LHCN-M2 (cell line): ENCODE results near the gene MFAP5. TPM values are rescaled to one million over a fixed set of nuclear protein-coding genes. Genes with fewer than 3 reads are reported as not detected.

ENCODE experiments used
- DNase-seq: peaks from one replicate; pipeline ENCODE4 v3.0.0-alpha.2; 2012; ENCODE audit warnings: low read depth
- polyA plus RNA-seq: library from polyadenylated mRNA; unstranded; fragments of >200 nt; gene quantifications from one replicate; pipeline ENCODE4 v1.2.1, GENCODE V29; 2012; ENCODE audit warnings: missing spikeins
- total RNA-seq: library from RNA; depleted of rRNA; stranded (reverse); fragments of >200 nt; gene quantifications from 2 replicates; pipeline ENCODE4 v1.2.3, GENCODE V29; 2014; rRNA removed

The MFAP5 gene
- 22.7 and 25.8 TPM in 2 replicates for total RNA-seq
- polyA plus RNA-seq, result 249 TPM

DNA sequence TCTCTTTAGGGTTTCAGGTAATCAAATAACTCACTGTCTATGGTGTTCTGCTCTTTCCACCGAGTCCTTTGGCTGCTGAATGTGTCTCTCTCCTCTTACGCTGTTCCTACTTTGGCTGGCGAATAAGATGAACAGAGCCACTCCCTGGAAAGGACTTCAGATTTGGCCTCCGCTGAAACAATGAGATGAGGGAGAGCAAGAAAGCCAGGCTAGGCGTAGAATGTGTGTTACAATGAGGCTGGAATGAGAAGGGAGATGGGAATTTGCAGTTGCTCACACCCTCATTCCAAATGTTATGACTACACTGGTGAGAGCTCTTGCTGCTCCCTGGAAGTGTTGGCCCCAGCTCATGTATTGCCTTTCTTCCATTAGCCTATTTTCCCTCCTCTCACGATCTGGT lies at the start of gene MFAP5:
MFAP5 (minus strand) TSS at position 234 of the 400 bp plus-strand sequence. CDS start 722 bp downstream, outside the sequence.
- DNase-seq, result peak; percentile 74

- DNase-seq, result peak; percentile 61
Measured at GRCh38 chr12:8709124-8709830, 46.7 kb upstream of the MFAP5 start.

GRCh38 chr12:8702159-8702558 lies 39.5 kb upstream of the MFAP5 start:
- DNase-seq, result no peak

- DNase-seq, result no peak
Measured at GRCh38 chr12:8701046-8701660, 38.5 kb upstream of the MFAP5 start.

DNA sequence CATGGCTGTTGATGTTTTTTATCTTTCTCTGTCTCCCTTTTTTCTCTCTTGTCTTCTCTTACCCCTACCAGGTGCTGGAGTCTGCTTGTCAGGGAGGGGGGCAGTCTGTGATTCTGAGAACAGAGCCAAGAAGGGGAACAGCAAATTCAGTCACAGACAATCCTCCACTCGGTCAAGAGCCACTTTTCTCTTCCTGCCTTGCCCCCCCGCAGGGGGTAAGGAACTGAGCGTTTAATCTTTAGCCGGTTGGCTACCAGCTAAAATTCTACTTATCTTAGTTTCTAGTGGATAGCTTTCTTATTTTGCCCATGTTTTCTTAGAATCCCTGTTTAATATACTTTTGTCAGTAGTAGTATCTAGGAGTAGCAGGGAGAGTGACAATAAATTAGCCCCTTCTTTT lies 37.1 kb upstream of the MFAP5 start:
- DNase-seq, result no peak

DNA sequence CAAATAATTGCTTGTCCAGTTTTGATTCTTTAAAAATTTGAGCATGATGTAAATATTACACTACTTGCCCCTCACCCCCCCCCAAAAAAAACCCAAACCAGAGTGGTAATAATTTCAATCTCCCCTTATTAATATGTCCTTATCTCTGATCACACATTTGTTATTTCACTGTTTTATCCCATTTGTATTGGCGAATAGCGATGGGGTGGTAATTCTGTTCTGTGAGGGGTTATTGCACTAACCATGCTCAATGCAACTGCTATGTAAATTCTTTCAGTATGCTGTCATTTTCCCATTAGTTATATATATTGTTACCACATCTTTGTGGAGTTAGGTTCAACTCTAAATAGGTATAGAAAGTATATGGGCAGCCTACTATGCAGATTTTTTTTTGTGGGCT lies 36.3 kb upstream of the MFAP5 start:
- no peak for DNase-seq

- DNase-seq, result peak; percentile 27
Measured at GRCh38 chr12:8698132-8698851, 35.7 kb upstream of the MFAP5 start.

DNA sequence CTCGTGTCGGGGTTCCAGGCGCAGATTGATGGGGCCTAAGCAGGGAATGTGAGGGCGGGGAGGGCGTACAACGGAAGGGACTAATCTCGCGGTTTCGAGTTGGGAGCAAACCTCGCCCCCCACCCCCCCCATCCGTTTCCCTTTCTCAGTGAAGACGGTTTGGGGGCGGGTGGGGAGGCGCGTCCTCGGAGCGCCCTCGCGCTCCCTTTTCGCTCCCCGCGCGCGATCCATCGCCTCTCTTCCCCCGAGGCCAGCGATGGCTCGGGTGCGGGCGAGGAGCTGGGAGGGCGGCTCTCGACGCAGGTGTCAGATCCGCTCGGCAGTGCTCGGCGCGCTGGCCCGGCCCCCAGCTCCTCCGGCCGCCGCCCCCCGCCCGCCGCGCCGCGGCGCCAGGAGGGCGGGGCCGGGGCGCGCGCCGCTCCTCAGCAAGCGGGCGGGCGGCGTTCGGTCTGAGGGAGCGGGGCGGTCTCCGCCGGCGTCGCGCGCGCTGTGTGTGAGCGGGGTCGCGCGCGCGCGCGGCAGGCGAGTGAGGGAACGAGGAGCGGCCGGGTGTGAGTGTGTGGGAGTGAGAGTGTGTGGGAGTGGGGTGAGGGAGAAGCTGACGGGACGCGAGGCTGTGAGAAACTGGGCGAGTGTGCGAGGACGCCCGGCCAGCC lies 35.0 kb upstream of the MFAP5 start, which contains the start of gene RIMKLB:
RIMKLB (plus strand) TSS at position 516 of the 656 bp plus-strand sequence. CDS start 15,876 bp downstream, outside the sequence.
- DNase-seq, result peak; percentile 65

- DNase-seq, result peak; percentile 23
Measured at GRCh38 chr12:8697120-8697475, 34.5 kb upstream of the MFAP5 start.

DNA sequence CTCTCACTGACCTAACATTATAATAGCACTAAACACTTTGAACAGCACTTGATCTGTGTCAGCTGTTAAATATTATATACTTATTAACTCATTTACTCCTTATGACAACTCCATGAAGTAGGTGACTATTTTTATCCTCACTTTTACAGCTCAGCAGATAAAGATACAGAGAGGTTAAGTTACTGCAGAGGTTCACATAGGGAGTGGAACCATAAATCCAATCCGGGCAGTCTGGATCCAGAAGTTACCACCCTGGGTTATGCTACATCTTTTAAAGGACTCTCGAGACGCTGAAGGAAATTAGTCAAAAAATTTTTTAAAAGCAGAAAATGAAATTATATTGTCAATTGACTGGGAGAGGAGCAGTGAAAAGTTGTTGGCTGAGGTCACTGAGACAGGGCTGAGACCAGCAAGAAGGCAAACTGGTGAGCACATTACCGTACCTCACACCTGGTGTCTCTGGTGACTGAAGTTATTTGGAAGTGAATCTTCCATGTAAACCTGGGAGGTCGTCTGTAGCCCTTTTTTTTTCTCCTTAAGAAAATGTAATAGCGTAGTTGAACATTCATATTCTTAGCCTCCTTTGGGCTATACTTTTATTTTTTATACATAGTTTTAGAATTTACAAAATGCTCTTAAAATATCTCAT lies 33.9 kb upstream of the MFAP5 start:
- DNase-seq, result no peak

DNA sequence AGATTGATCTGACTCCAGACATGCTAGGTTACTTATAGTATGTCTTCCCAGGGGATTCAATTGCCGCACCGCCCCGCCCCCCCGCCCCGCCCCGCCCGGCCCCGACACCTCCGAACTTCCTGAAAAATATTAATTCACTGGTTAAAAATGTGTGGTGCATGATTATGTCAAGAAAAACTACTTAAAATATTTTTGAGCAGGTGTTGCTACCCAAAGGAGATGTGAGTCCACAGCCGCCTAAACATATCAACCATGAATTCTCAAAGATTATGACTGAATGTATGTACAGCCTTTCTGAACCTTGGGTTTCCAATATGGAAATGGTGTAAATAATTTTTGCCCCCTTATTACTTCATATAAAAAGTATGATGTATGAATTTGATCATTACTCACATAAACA lies 32.5 kb upstream of the MFAP5 start:
- DNase-seq, result no peak

DNA sequence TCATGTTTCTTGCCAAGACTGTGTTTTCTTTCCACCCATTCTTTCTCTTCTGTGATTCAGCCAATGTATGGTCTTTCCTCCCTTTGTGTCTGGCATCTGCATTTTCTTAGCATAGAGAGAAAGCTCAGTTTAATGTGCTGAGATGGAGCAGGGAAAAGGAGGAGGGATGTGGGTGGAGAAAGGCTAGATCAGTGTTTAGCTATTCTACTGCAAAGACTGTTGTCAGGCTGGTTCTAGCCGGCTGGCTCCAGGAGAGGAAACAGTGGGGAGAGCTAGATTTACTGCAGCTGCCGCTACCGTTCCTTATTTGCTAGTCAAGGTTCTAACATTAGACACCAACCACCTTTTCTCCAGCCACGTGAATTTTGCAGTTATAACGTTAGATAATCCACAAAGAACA lies 29.9 kb upstream of the MFAP5 start:
- peak; percentile 43 for DNase-seq

DNA sequence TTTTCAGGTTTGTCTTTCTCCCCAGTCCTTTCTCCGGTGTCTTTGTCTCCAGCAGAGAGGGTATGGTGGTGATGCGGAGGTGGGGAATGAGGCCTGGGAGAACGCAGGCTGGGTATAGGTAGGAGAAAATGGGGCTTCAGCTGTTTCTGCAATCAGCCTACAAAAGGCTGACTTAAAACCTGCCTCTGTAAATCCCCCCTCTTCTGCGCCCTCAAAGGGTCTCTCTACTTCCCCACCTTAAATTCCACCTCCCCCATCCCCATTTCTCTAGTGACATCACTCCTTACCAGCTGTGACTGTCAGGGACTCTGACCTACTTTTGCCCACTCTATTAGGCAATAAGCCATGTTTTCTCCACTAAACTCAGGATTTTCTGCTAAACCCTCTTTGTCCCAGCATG lies 27.1 kb upstream of the MFAP5 start:
- no peak for DNase-seq

DNA sequence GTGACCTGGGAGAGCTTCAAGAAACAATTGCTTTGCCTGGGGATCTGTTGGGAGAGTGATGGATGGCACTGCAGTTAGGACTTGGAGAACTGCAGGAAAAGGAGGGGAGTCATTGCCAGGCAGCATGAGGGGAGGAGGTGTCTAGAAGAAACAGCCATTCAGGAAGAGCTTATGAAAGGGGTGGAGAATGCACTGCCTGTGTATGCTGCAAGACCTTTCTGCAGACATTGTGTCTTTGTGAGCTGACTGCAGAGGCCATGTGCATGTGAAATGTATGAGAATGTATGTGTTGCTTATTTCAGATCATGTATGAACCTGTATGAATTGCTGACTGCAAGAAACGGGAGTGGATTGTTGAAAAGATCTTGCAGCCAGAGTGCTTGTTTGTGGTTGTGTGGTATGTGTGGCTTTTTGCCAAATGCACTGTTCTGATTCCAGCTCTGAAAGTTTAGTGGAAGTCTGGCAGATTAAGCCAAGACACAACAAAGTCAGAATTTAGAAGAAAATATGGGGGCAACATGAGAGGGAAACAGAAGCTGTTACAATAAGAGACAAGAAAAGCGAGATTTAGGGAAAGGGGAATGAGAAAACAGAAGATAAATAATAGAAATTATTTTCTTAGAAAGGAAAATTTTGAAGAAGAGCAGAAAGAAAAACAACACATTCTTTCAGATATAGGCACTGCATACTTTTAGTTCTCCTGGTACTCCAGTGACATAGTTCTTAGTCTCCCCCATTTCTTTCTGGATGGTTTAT lies 25.4 kb upstream of the MFAP5 start:
- DNase-seq, result peak; percentile 72

DNA sequence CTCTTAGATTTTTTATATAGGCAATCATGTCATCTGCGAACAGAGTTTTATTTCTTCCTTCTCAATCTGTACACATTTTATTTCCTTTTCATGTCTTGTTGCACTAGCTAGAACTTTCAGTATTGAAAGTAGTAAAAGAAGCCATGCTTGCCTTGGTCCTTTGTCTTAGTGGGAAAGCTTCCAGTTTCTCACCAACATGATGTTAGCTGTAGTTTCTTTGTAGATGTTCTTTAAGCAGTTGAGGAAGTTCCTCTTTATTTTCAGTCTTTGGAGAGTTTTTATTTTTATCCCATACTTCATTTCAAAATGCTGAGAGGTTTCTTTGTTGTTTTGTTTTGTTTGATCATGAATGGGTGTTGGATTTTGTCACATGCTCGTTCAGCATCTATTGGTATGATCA lies 22.4 kb upstream of the MFAP5 start:
- DNase-seq, result no peak

GRCh38 chr12:8681129-8681884 lies 18.7 kb upstream of the MFAP5 start:
- peak; percentile 38 for DNase-seq

DNA sequence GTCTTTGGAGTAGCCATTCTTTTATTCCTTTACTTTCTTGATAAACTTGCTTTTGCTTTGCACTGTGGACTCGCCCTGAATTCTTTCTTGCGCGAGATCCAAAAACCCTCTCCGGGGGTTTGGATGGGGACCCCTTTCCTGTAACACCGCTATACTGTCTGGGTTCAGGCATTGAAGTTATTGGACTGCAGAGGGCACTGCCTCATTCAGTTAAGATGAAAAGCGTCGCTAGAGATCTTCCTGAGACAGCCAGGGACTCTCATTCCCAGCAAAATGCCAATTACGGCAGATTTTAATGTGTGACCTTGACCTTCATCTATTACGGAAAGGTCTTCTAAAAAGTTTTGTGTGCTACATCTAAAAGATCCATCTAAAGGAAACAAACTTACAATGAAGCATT lies 17.9 kb upstream of the MFAP5 start:
- no peak for DNase-seq

DNA sequence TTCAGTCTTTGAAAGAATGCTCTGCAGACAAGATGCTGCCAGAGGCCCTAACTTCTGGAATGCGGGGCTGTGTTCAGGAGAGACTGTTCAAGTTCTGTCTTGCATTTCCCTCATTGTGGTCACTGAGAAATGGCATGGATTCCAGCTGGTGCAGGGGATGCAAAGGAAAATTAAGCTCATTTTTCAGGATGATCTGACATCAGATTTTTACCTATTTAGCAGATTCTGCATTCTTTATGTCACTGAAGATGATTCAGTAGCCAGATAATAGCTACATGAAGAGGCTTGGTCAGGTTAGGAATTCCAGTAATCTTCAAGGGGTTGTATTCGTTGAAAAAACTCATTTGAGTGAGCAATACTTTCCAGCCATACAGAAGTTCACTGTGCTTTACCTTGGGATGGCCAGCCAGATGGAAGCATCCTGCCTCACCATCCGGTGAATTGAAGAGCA lies 16.1 kb upstream of the MFAP5 start:
- no peak for DNase-seq

GRCh38 chr12:8677362-8677761 lies 14.7 kb upstream of the MFAP5 start:
- no peak for DNase-seq

DNA sequence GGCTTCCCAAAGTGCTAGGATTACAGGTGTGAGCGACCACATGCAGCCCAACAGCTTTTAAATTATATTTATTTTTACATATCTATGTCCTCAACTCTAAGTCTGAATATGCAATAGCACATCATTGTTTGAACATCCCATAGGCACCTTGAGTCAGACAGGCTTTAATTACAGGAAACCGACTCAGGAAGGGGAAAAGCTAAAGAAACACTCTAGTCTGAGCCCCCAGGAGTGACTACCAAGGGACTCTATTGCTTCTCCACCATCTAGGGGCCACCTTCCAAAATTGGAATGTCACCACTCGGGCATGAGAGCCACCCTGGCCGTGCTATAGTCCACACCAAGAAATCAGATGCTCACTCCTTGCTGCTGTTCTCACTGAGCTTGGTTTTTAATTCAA lies 14.0 kb upstream of the MFAP5 start:
- no peak for DNase-seq
